Lung microvascular endothelial cell (primary cell): ENCODE results near the gene TNFRSF12A. TPM values are rescaled to one million over a fixed set of nuclear protein-coding genes. Genes with fewer than 3 reads are reported as not detected.

Experiments
- DNase-seq, 2 donors: peaks; one replicate each; pipeline versions ENCODE4 v3.0.0 to v3.0.0-alpha.2; 2010; ENCODE audit warnings: low read depth in 2 of 2
- total RNA-seq: library from RNA; depleted of rRNA; stranded (reverse); fragments of >200 nt; gene quantifications from 2 replicates; pipeline ENCODE4 v1.2.1, GENCODE V29; 2014

TNFRSF12A gene
- total RNA-seq, 1 donor from 2014 or later = 54.8 TPM

DNA sequence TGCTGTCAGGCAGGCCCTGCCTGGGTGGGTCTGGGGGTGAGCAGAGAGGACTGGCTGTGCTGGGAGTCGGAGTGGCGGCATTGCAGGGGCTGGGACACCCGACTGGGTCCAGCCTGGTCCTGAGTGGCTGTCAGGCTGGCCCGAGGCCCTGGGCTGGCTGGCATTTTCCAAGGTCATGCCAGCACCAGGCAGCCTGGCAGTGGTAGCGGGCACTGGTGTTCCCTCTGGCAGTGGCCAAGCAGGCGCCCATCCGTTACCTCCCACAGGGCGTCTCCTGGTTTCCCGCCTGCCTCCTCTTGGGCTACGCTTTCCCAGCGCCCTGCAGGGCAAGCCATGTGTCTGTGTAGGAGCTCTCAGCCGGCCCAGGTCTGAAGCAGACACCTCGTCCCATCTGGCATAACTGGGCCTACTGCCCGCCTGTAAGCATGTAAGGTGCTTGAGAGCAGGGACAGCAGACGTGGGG, 34.2 kb upstream of the TNFRSF12A start:
- no peak for DNase-seq

GRCh38 chr16:2986623-2987188, 33.5 kb upstream of the TNFRSF12A start:
- no peak for DNase-seq

DNA sequence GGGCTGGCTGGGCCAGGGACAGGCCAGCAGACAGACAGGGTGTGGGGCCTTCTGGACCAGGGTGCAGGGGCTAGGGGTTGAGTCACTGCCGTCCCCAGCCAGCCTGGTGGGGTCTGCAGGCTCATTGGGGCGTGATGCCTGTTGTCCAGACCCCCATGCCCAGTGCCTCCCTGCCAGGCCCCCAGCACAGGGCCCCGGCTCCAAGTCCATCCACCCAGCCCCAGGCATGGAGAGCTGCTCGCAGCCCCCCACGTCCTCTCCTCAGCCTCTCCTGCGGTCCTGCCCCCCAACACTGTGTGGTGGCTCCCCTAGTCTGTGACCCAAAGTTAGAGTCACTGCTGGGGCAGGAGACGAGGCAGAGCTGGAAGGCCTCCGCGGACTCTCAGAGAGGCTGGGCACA, 32.9 kb upstream of the TNFRSF12A start:
- no peak for DNase-seq

DNA sequence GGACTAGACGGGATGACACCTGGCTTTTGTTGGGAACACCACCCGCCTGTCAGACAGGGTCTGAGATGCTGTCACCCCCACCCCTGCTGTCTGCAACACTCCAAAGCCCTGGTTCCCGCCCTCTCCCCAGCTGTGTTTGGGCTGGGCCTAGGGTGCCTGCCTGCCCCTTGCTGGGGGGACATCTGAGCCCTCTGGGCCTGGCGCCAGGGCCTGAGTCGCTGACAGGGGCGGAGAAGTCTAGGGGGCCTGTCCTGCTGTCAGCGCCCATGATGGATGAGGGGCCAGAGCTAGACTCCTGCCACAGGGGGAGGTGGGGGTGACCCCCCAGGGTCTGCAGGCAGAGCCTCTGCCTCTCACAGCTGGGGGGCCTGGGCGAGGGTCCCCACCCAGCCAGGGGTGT, 32.3 kb upstream of the TNFRSF12A start:
- DNase-seq = no peak

DNA sequence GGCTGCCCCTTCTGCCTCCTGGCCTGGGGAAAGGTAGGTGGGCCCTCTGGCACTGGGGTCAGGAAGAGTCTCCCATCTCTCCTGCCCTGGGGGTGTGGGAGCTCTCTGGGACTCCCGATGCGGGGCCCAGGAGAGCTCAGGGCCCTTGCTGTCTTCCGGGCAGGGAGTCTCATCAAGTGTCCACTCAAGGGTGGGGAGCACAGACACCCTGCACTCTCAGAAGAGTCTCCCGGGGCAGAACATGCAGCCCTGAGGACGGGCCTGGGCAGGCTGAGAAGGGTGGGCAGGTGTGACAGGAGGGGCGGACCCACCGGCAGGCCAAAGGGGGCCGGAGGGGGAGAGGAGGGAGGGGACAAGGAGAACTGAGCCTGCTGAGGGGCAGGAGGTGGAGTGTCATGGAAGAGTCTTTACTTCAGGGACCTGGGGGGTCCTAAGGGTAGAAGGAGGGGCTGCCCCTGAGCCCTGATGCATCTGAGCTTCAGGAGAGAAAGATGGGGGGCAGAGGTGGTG, 31.5 kb upstream of the TNFRSF12A start:
- no peak for DNase-seq

DNA sequence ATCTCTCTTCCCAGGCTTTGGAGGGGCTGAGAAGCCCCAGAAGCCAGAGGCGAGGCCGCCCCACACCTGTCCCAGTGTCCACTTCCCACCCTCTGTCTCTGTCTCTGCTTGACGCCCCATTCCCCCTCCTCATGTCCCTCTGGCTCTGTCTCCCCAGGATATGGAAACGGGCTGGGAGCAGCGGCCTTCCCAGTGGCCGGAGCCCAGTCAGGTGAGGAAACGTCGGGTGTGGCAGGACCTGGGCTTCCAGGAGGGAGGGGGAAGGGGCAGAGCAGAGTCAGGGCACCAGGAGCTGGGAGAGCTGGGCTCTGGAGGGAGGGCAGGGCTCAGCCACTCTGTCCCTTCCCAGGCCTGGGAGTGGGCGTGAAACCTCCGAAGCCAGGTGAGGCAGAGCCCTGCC, 29.3 kb upstream of the TNFRSF12A start:
- no peak for DNase-seq

- no peak for DNase-seq
These were observed 28.5 kb upstream of the TNFRSF12A start for GRCh38 chr16:2991566-2992261.

GRCh38 chr16:2992383-2993081, 27.6 kb upstream of the TNFRSF12A start:
- DNase-seq = no peak

DNA sequence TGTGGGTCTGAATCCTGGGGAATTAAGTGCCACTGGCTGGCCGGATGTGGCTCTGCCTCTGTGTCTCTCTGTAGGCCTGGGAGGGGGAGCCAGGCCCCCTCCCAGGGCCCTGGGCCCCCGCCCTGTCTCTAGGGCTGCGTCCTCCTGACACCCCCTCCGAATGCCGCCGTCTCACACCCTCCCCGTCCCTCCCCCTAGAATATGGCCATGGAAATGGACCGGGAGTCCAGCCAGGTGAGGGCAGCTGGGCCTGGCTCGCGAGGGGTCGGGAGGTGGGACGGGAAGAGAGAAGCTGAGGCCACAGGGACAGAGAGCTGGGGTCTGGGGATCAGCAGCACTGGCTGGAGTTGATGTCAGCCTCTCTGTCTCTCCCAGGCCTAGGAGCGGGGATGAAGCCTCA, 23.9 kb upstream of the TNFRSF12A start:
- DNase-seq = no peak

DNA sequence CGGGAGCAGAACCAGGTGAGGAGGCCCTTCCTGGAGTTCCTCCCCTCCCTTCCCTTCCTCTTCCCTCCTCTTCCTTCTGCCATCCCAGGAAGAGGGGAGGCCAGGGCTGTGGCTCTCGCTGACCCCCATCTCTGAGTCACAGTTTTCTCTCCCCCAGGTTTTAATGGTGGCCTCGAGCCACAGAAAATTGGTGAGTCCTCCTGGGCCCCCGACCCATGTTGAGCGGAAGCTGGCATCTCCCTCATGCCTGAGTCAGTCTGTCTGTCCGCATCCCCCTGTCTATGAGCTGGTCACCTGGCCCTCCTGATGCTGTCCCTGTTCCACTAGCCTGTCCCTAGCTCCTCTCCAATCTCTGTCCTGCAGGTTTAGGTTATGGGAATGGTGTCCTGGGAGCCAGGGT, 20.2 kb upstream of the TNFRSF12A start:
- DNase-seq = no peak

- no peak for DNase-seq
These were observed 19.6 kb upstream of the TNFRSF12A start for GRCh38 chr16:3000540-3000939.

- DNase-seq = no peak
These were observed 18.9 kb upstream of the TNFRSF12A start for GRCh38 chr16:3001316-3001715.

GRCh38 chr16:3003582-3004270, 16.4 kb upstream of the TNFRSF12A start:
- peak; percentile 99 to 100 for DNase-seq

DNA sequence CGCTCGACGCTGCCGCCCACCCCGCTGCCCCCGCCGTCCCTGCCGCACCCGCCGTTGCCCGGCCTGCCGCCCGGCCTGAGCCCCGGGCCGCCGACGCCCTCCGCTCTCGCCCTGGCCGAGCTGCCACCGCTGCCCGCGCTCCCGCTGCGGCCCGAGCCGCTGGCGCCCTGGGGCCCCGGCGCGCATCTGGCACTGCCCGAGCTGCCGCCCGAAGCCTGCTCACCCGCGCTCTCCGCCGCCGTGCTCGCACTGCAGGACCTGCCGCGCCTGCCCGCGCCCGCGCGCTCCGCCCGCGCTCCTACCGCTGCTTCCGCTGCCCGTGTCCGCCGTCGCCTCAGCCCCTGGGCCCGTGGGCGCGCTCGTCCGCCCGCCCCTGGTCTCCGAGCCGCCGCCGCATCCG, 15.8 kb upstream of the TNFRSF12A start:
- DNase-seq = no peak

GRCh38 chr16:3004781-3005284, 15.3 kb upstream of the TNFRSF12A start:
- DNase-seq = no peak

GRCh38 chr16:3007059-3007956, 12.9 kb upstream of the TNFRSF12A start:
- DNase-seq = no peak

- DNase-seq = peak in 1 of 2 donors; percentile 29
These were observed 12.0 kb upstream of the TNFRSF12A start for GRCh38 chr16:3007957-3008689.

- DNase-seq = no peak
These were observed 11.5 kb upstream of the TNFRSF12A start for GRCh38 chr16:3008690-3009037.

GRCh38 chr16:3009568-3010390, 10.4 kb upstream of the TNFRSF12A start:
- no peak for DNase-seq
